ENCODE results near the gene OBI1.

DNA sequence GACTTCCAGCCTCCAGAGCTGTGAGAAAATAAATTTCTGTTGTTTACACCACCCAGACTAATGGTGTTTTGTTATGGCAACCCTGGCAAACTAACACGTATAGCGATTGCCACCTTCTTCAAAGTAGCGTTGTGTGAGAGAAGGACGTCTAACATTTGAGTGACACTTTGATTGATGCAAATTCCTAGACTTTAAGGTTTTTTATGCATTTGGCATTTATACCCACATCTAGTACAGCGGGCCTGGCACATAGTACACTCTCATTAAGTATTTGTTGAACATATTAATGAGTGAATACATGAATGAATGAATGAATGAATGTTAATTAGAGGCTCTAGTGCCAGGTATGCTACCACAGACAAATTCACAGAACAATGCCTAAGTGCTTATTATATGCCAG is 92.3 kb downstream of the OBI1 start:
- TF ChIP-seq POLR2A (IDR thresholded peaks at IDR 0.05; ENCODE audit: low read length) (no peak), GATA1 (IDR thresholded peaks at IDR 0.05; ENCODE audit: low read depth, low read length) (no peak)

Data from erythroblast (primary cell).